UCSD-AML1 (cell line): ENCODE results near the gene TEX19.

Experiments
- DNase-seq: peaks from one replicate; lab custom pipeline; 2025; ENCODE audit not compliant: unreplicated experiment; lab: John Stamatoyannopoulos, UW

Gene TEX19

DNA sequence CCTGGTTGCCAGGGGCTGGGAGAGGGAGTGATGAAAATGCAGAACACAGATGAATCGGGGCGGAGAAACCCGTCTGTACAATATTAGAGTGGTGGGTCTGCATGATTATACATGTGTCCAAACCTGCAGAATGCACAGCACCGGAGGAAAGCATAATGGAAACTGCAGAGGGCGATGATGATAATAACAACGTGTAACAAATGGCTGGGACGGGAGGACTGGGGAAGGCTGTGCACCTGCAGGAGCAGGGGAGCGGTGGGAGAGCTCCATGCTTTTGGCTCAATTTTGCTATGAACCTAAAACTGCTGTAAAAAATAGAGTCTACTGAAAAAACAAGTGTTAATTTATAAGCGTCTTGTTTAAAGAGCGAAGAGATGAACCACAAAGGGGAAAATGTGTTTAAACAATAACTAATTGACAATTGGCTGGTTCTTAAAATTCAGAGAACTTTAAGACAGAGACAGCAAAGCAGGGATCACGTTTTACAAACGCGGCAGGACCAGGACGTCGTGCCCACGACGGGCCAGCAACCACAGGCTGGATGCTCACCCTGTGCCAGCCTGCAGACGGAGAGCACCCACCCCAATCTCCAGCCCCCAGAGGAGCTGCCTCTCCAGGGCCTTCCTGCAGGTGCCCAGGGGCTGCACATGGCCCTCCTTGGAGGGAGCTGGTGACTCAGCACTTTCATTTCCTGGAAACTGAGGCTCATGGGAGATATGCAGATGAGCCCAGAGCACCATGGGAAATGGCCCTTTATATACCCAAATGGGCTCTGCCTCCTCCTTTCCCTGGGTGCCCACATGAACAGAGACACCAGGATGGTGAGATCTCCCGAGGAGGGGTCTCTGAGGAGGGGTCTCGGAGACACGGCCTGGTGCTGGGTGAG lies at the start of gene TEX19:
Gene TEX19 (plus strand): TSS at position 783 of the 886 bp plus-strand sequence. CDS start 2,904 bp downstream, outside the sequence.
- no peak for DNase-seq

GRCh38 chr17:82309656-82310570 lies 49.1 kb upstream of the TEX19 start:
- DNase-seq: no peak

GRCh38 chr17:82310877-82311276 lies 48.2 kb upstream of the TEX19 start:
- DNase-seq: no peak

GRCh38 chr17:82311971-82312370 lies 47.1 kb upstream of the TEX19 start:
- DNase-seq: no peak

- DNase-seq: no peak
These were observed 45.6 kb upstream of the TEX19 start for GRCh38 chr17:82313195-82314011.

DNA sequence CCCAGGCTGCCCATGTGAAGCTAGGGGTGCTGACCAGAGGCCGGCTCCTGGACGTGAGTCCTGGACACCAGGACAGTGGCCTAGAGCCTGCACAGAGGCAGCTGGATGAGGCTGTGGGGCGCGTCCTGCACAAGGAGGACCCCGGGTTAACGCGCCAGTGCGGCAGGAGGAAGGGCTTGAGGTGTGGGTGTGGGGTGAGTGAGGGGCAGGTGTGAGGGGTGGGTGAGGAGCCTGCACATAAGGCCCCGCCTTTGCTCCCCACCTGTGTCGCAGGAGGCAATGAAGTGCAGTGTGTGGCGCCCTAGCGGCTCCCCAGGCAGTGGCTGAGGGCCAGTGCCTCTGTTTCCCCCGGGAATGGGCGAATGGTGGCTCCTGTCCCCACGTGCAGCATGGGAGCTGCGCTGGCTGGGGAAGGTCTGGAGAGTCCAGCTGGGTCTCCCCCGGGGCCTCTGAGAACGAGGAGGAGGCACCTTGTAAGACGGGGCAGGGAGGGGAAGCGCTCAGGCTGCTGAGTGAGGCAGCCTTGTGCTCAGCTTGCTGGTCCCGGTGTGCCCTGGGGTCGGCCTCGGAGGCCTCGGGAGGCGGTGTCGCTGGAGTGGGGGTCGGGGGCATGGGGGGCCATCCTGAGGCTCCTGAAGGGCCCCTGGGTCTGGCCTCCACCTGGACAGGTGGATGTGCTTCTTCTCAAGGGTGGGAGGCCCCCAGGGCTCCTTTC lies 44.9 kb upstream of the TEX19 start:
- no peak for DNase-seq

- DNase-seq: peak; percentile 38
These were observed 44.1 kb upstream of the TEX19 start for GRCh38 chr17:82314727-82315605.

- no peak for DNase-seq
These were observed 43.2 kb upstream of the TEX19 start for GRCh38 chr17:82315703-82316358.

- DNase-seq: no peak
These were observed 42.2 kb upstream of the TEX19 start for GRCh38 chr17:82316651-82317393.

DNA sequence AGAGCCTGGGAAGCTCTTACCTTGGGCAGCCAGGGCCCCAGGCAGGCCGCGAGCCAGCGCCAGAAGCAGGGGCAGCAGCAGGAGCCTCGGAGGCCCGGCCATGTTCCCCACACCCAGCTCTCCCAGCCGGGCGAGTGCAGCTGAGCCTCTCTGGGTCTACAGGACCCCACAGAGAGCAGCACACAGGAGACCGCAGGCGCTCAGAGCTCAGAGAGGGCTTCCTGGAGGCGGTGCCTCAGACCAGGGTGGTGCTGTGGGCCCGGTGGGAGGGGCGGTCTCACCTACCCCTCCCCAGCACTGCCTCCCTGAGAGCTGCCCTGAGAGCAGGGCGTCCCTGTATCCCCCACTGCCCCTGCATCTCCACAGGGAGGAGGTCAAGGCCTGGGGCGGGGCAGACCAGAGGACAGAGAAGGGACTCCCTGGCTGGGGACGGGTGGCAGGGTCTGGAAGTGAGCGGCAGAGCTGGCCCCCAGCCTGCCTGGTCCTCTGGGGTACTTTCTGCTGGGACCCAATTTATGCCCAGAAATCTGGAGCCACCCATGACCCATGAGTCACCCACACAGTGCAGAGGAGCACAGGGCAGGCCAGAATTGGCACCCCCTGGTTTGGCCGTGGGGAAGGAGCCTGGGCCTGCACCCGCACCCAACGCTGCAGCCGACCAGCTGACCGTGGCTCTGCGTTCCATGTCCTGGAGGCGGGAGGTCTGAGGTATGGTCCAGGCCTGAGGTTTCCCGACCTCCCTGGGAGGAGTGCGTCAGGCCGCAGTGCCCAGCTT lies 41.5 kb upstream of the TEX19 start, which contains the start of gene CD7:
Gene CD7 (minus strand): TSS at position 215 of the 775 bp plus-strand sequence. CDS start 113 bp downstream, at position 102.
- DNase-seq: peak; percentile 38

GRCh38 chr17:82318169-82318498 lies 40.9 kb upstream of the TEX19 start:
- DNase-seq: no peak

- DNase-seq: no peak
These were observed 40.1 kb upstream of the TEX19 start for GRCh38 chr17:82318772-82319606.

- DNase-seq: no peak
These were observed 39.4 kb upstream of the TEX19 start for GRCh38 chr17:82319619-82320062.

DNA sequence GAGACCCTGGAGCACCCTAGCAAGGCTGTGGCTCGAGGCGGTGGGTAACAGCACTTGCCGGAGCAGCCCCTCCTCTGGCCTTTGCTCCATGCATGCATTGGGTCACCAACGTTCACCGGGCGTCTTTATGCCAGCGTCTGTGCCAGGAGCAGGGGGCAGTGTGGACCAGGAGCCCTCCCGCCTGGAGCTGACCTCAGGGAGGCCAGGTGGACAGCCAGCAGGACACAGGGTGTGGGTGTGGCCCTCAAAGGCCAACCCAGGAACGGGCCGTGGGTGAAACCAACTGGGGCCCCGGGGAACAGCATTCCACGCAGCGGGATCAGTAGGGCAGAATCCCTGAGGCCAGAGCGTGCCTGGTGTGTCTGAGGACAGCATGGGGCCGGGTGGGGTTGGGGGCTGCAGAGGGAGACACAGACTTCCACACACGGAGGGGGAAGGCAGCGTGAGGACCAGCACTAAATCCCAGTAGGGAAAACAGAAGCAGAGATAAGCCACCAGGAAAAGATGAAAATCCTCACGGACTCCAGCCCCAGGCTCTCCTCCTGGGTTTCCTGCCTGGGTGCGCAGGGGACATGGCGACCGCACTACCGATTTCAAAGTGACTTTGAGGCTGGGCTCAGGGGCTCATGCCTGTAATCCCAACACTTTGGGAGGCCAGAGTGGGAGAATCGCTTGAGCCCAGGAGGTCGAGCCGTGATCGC lies 38.8 kb upstream of the TEX19 start:
- DNase-seq: no peak
